HEK293 (cell line): ENCODE measurements around the gene ATP6V0A4.

Experiments
- CTCF ChIA-PET: fragments of 350-600 bp; formaldehyde crosslinking; extraction: SDS; loops from one replicate; lab custom pipeline; 2021; ENCODE audit warnings: antibody characterized with exemption; lab: Yijun Ruan, JAX
- POLR2A ChIA-PET: fragments of 300-600 bp; formaldehyde crosslinking; extraction: SDS; loops from one replicate; lab custom pipeline; 2020; ENCODE audit warnings: antibody characterized with exemption, inconsistent platforms; lab: Yijun Ruan, JAX
- H3K27ac ChIP-seq: fragments of 200-500 bp; sonication (Bioruptor generic); 2 replicates; pipeline ENCODE4 v1.5.1; 2014; ENCODE audit warnings: low read depth, low read length, control low read depth, inconsistent platforms; ENCODE audit errors: extremely low read depth
- H3K36me3 ChIP-seq, 2 experiments: fragments of 200-500 bp in 1 of 2; sonication (Bioruptor generic) in 1 of 2; 1 replicate in 1 of 2; 2 replicates in 1 of 2; pipeline ENCODE4 v1.5.1; 2014 to 2017; ENCODE audit warnings: inconsistent platforms in 2 of 2, low read length in 2 of 2; ENCODE audit not compliant: control insufficient read depth in 2 of 2, insufficient read depth in 1 of 2
- H3K4me1 ChIP-seq: fragments of 200-500 bp; sonication (Bioruptor generic); 2 replicates; pipeline ENCODE4 v1.5.1; 2014; ENCODE audit warnings: mild to moderate bottlenecking, low read length, inconsistent platforms; ENCODE audit not compliant: control insufficient read depth, insufficient read depth
- H3K4me3 ChIP-seq: 2 replicates; pipeline ENCODE4 v1.5.1; 2011; ENCODE audit warnings: low read depth, mild to moderate bottlenecking, control low read depth, low read length, moderate library complexity
- H3K9me3 ChIP-seq: fragments of 200-500 bp; sonication (Bioruptor generic); 2 replicates; pipeline ENCODE4 v1.5.1; 2014; ENCODE audit warnings: low read depth, low read length, inconsistent platforms; ENCODE audit not compliant: control insufficient read depth, insufficient read depth
- RBAK ChIP-seq: fragments of 450-650 bp; formaldehyde crosslinking; IDR thresholded peaks from 2 replicates; pipeline ENCODE4 v1.5.1; 2016; ENCODE audit warnings: missing biosample characterization, missing genetic modification characterization
- SALL2 ChIP-seq: fragments of 450-650 bp; formaldehyde crosslinking; IDR thresholded peaks from 2 replicates; pipeline ENCODE4 v1.5.0; 2017; ENCODE audit warnings: missing biosample characterization, mild to moderate bottlenecking, missing genetic modification characterization, borderline replicate concordance
- TRIM28 ChIP-seq: IDR thresholded peaks from 2 replicates; pipeline ENCODE4 v1.6.1; 2011; ENCODE audit warnings: low read length, control low read depth, borderline replicate concordance
- ZNF148 ChIP-seq: fragments of 450-650 bp; formaldehyde crosslinking; IDR thresholded peaks from 2 replicates; pipeline ENCODE4 v1.5.0; 2017; ENCODE audit warnings: missing biosample characterization, missing genetic modification characterization, borderline replicate concordance
- ZNF239 ChIP-seq: fragments of 450-650 bp; formaldehyde crosslinking; IDR thresholded peaks from 2 replicates; pipeline ENCODE4 v1.5.1; 2016; ENCODE audit warnings: missing biosample characterization, missing genetic modification characterization
- ZNF404 ChIP-seq: fragments of 450-650 bp; formaldehyde crosslinking; IDR thresholded peaks from 2 replicates; pipeline ENCODE4 v1.5.1; 2017; ENCODE audit warnings: missing biosample characterization, missing genetic modification characterization
- ZNF610 ChIP-seq: fragments of 450-650 bp; formaldehyde crosslinking; IDR thresholded peaks from 2 replicates; pipeline ENCODE4 v1.5.1; 2016; ENCODE audit warnings: missing biosample characterization, missing genetic modification characterization, borderline replicate concordance
- TF ChIP-seq, protein P1 (sequence below): fragments of 450-650 bp; formaldehyde crosslinking; IDR thresholded peaks from 2 replicates; pipeline ENCODE4 v1.5.1; 2016; ENCODE audit warnings: missing biosample characterization, missing genetic modification characterization
- TF ChIP-seq, protein P2 (sequence below): fragments of 450-650 bp; formaldehyde crosslinking; IDR thresholded peaks from 2 replicates; pipeline ENCODE4 v1.5.1; 2017; ENCODE audit warnings: missing biosample characterization, missing genetic modification characterization
- TF ChIP-seq, protein P3 (sequence below): fragments of 450-650 bp; formaldehyde crosslinking; IDR thresholded peaks from 2 replicates; pipeline ENCODE4 v1.5.1; 2016; ENCODE audit warnings: missing biosample characterization, missing genetic modification characterization
- TF ChIP-seq, protein P4 (sequence below): fragments of 450-650 bp; formaldehyde crosslinking; IDR thresholded peaks from 2 replicates; pipeline ENCODE4 v1.5.1; 2016; ENCODE audit warnings: missing biosample characterization, missing genetic modification characterization, low read depth
- TF ChIP-seq, protein P5 (sequence below): fragments of 450-650 bp; formaldehyde crosslinking; IDR thresholded peaks from 2 replicates; pipeline ENCODE4 v1.5.1; 2017; ENCODE audit warnings: missing biosample characterization, missing genetic modification characterization

The ATP6V0A4 gene

GRCh38 chr7:138816650-138817049, 18.7 kb upstream of the ATP6V0A4 start:
- H3K4me1 ChIP-seq = no peaks in the 10 kb centered on the region
- no peak for TF ChIP-seq ZNF404 (tag by site-specific recombination)
- TF ChIP-seq SALL2 = no peak
- TF ChIP-seq, protein P1, sequence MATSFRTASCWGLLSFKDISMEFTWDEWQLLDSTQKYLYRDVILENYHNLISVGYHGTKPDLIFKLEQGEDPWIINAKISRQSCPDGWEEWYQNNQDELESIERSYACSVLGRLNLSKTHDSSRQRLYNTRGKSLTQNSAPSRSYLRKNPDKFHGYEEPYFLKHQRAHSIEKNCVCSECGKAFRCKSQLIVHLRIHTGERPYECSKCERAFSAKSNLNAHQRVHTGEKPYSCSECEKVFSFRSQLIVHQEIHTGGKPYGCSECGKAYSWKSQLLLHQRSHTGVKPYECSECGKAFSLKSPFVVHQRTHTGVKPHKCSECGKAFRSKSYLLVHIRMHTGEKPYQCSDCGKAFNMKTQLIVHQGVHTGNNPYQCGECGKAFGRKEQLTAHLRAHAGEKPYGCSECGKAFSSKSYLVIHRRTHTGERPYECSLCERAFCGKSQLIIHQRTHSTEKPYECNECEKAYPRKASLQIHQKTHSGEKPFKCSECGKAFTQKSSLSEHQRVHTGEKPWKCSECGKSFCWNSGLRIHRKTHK = no peak
- TF ChIP-seq, all 188 proteins: peak for 0
- H3K27ac ChIP-seq = no peak overlapping the region
- POLR2A ChIA-PET = no interaction called here
- H3K36me3 ChIP-seq = no peaks in the 10 kb centered on the region
- H3K4me3 ChIP-seq = no peak overlapping the region
- no peaks in the 10 kb centered on the region for H3K9me3 ChIP-seq
- CTCF ChIA-PET = interaction anchor here (0.7 kb wide), 1 partner anchor 1124 kb away, joined by 3 read pairs; no protein-coding TSS in a partner anchor

- H3K36me3 ChIP-seq = no peaks in the 10 kb centered on the region
These were observed 16.9 kb upstream of the ATP6V0A4 start for GRCh38 chr7:138814816-138815332.

GRCh38 chr7:138813945-138814344, 15.9 kb upstream of the ATP6V0A4 start:
- no peak overlapping the region for H3K27ac ChIP-seq
- ChIA-PET POLR2A (no interaction called here), CTCF (no interaction called here)
- no peaks in the 10 kb centered on the region for H3K4me1 ChIP-seq
- H3K9me3 ChIP-seq = no peaks in the 10 kb centered on the region
- no peaks in the 10 kb centered on the region for H3K36me3 ChIP-seq
- no peak overlapping the region for H3K4me3 ChIP-seq
- TF ChIP-seq TRIM28 (no peak), ZNF610 (tag by site-specific recombination) (no peak), ZNF239 (no peak), RBAK (no peak), ZNF148 (no peak)
- TF ChIP-seq, protein P2, sequence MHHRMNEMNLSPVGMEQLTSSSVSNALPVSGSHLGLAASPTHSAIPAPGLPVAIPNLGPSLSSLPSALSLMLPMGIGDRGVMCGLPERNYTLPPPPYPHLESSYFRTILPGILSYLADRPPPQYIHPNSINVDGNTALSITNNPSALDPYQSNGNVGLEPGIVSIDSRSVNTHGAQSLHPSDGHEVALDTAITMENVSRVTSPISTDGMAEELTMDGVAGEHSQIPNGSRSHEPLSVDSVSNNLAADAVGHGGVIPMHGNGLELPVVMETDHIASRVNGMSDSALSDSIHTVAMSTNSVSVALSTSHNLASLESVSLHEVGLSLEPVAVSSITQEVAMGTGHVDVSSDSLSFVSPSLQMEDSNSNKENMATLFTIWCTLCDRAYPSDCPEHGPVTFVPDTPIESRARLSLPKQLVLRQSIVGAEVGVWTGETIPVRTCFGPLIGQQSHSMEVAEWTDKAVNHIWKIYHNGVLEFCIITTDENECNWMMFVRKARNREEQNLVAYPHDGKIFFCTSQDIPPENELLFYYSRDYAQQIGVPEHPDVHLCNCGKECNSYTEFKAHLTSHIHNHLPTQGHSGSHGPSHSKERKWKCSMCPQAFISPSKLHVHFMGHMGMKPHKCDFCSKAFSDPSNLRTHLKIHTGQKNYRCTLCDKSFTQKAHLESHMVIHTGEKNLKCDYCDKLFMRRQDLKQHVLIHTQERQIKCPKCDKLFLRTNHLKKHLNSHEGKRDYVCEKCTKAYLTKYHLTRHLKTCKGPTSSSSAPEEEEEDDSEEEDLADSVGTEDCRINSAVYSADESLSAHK (tag by site-specific recombination) = no peak

More at GRCh38 chr7:138814816-138815332, 16.9 kb upstream of the ATP6V0A4 start:
- CTCF ChIA-PET = interaction anchor here (0.6 to 1.1 kb wide), 3 partner anchors 232 to 1209 kb away, joined by 3 to 4 read pairs (median 3); no protein-coding TSS in a partner anchor
- Histone ChIP-seq H3K4me3 (no peak overlapping the region), H3K9me3 (no peaks in the 10 kb centered on the region)
- TF ChIP-seq, protein P3, sequence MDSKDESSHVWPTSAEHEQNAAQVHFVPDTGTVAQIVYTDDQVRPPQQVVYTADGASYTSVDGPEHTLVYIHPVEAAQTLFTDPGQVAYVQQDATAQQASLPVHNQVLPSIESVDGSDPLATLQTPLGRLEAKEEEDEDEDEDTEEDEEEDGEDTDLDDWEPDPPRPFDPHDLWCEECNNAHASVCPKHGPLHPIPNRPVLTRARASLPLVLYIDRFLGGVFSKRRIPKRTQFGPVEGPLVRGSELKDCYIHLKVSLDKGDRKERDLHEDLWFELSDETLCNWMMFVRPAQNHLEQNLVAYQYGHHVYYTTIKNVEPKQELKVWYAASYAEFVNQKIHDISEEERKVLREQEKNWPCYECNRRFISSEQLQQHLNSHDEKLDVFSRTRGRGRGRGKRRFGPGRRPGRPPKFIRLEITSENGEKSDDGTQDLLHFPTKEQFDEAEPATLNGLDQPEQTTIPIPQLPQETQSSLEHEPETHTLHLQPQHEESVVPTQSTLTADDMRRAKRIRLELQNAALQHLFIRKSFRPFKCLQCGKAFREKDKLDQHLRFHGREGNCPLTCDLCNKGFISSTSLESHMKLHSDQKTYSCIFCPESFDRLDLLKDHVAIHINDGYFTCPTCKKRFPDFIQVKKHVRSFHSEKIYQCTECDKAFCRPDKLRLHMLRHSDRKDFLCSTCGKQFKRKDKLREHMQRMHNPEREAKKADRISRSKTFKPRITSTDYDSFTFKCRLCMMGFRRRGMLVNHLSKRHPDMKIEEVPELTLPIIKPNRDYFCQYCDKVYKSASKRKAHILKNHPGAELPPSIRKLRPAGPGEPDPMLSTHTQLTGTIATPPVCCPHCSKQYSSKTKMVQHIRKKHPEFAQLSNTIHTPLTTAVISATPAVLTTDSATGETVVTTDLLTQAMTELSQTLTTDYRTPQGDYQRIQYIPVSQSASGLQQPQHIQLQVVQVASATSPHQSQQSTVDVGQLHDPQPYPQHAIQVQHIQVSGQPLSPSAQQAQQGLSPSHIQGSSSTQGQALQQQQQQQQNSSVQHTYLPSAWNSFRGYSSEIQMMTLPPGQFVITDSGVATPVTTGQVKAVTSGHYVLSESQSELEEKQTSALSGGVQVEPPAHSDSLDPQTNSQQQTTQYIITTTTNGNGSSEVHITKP (tag by site-specific recombination) = no peak
- TF ChIP-seq, protein P4, sequence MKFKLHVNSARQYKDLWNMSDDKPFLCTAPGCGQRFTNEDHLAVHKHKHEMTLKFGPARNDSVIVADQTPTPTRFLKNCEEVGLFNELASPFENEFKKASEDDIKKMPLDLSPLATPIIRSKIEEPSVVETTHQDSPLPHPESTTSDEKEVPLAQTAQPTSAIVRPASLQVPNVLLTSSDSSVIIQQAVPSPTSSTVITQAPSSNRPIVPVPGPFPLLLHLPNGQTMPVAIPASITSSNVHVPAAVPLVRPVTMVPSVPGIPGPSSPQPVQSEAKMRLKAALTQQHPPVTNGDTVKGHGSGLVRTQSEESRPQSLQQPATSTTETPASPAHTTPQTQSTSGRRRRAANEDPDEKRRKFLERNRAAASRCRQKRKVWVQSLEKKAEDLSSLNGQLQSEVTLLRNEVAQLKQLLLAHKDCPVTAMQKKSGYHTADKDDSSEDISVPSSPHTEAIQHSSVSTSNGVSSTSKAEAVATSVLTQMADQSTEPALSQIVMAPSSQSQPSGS (tag by site-specific recombination) = 0 out of 2 replicates have a peak, but pooled peaks have one; percentile 32
- TF ChIP-seq, protein P5, sequence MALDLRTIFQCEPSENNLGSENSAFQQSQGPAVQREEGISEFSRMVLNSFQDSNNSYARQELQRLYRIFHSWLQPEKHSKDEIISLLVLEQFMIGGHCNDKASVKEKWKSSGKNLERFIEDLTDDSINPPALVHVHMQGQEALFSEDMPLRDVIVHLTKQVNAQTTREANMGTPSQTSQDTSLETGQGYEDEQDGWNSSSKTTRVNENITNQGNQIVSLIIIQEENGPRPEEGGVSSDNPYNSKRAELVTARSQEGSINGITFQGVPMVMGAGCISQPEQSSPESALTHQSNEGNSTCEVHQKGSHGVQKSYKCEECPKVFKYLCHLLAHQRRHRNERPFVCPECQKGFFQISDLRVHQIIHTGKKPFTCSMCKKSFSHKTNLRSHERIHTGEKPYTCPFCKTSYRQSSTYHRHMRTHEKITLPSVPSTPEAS = peak; percentile 90
- no peak for TF ChIP-seq ZNF404 (tag by site-specific recombination)
- TF ChIP-seq, all 188 proteins: peak for 2
- no peaks in the 10 kb centered on the region for H3K4me1 ChIP-seq
- POLR2A ChIA-PET = no interaction called here
- H3K27ac ChIP-seq = no peak overlapping the region
